Measurements from ENCODE around the gene ECE1.
"Not testable (repeated sequence)": the region's sequence is repeated elsewhere in the genome, so short reads cannot be mapped to it uniquely, and the experiment has no call there.

The ECE1 gene

DNA sequence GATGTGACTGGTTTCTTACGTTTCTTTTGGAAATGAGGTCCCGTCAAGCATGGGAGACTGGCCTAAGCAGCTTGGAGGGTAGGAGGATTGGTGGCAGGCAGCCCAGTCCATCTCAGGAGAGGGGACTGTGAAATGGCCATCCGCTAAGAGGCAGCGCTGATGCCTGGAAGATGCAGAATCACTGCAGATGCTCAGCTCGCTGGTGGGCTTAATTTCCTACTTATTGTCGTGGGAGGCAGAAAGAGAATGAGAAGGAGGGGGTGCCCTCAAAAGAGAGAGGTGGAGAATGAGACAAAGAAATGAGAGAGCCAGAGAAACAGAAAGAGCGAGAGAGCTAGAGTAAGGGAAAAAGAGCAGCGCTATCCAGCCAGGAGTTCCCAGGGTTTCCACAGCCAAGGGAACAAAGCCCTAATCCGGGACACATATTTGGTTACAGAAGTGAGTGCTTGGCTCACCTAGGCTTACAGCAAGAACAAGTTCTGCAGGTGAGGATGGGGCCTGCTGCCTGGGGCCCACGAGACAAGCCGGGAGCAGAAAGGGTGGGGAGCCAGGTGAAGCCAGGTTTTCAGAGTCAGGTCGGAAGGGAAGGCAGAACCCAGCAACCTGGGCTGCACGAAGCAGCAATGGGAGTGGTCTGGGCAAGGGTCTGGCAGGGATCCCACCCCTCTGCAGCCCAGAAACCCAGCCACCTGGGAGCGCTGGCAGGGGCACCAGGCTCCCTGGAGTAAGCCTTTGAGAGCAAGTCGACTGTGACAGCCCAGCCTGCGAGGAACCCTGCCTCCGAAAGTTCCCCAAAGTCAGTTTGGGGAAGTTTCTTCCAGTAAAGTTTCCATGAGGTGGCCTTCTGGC is 5.8 kb downstream of the ECE1 start:
- H3K9ac ChIP-seq (ENCODE audit: low read depth, low read length) = no peak overlapping the region
- WGBS = 86% methylated on average over 17 of the region's 17 CpGs

GRCh38 chr1:21283524-21283923 is 6.7 kb downstream of the ECE1 start:
- H3K4me1 ChIP-seq (ENCODE audit: insufficient read depth, low read length) = peaks cover 6% of the 10 kb centered on the region
- no peak overlapping the region for H3K9ac ChIP-seq (ENCODE audit: low read depth, low read length)
- WGBS = 93% methylated on average over 7 of the region's 7 CpGs
- no peaks in the 10 kb centered on the region for H3K27me3 ChIP-seq (ENCODE audit: insufficient read depth, low read length)
- H3K9me3 ChIP-seq (ENCODE audit: insufficient read depth, low read depth, low read length) = no peaks in the 10 kb centered on the region
- no peak overlapping the region for H3K27ac ChIP-seq (ENCODE audit: low read depth, low read length)
- no peaks in the 10 kb centered on the region for H3K36me3 ChIP-seq (ENCODE audit: insufficient read depth, low read length)
- H3K4me3 ChIP-seq (ENCODE audit: low read length) = no peak overlapping the region

More for the DNA sequence above, 5.8 kb downstream of the ECE1 start:
- H3K4me1 ChIP-seq (ENCODE audit: insufficient read depth, low read length) = peaks cover 3% of the 10 kb centered on the region; the same call in 1 of the 2 replicates
- H3K27ac ChIP-seq (ENCODE audit: low read depth, low read length) = no peak overlapping the region
- no peaks in the 10 kb centered on the region for H3K36me3 ChIP-seq (ENCODE audit: insufficient read depth, low read length)
- H3K27me3 ChIP-seq (ENCODE audit: insufficient read depth, low read length) = no peaks in the 10 kb centered on the region
- no peak overlapping the region for H3K4me3 ChIP-seq (ENCODE audit: low read length)
- no peaks in the 10 kb centered on the region for H3K9me3 ChIP-seq (ENCODE audit: insufficient read depth, low read depth, low read length)

- H3K27ac ChIP-seq (ENCODE audit: low read depth, low read length); H3K4me3 ChIP-seq (ENCODE audit: low read length); H3K9me3 ChIP-seq (ENCODE audit: insufficient read depth, low read depth, low read length); H3K36me3 ChIP-seq (ENCODE audit: insufficient read depth, low read length); H3K9ac ChIP-seq (ENCODE audit: low read depth, low read length); H3K27me3 ChIP-seq (ENCODE audit: insufficient read depth, low read length): not testable (repeated sequence)
- WGBS = 96% methylated on average over 4 of the region's 4 CpGs
- peaks cover 19% of the 10 kb centered on the region for H3K4me1 ChIP-seq (ENCODE audit: insufficient read depth, low read length)
Observed at GRCh38 chr1:21282020-21282419, 8.2 kb downstream of the ECE1 start.

DNA sequence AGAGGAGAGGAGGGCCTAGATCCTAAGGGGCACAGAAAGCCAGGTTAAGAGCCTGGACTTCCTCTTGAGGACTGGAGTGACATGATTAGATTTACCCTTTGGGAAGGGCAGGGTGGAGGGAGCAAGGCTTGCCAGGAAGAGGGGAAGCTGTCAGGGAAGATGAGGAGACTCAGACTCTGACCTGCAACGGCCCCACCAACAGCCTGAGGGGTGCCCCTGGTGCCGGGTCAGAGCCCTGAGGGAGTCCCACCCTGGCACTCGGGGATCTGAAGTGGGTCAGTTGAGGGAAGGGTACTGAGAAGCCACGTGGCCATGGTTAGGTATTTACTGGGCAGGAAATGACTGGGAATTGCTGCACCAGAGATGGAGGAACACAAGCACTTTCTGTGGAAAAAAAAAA is 9.8 kb downstream of the ECE1 start:
- Histone ChIP-seq H3K36me3 (ENCODE audit: insufficient read depth, low read length) (no peaks in the 10 kb centered on the region), H3K4me1 (ENCODE audit: insufficient read depth, low read length) (peaks cover 21% of the 10 kb centered on the region), H3K27ac (ENCODE audit: low read depth, low read length) (no peak overlapping the region), H3K9me3 (ENCODE audit: insufficient read depth, low read depth, low read length) (no peaks in the 10 kb centered on the region), H3K4me3 (ENCODE audit: low read length) (no peak overlapping the region), H3K9ac (ENCODE audit: low read depth, low read length) (no peak overlapping the region), H3K27me3 (ENCODE audit: insufficient read depth, low read length) (no peaks in the 10 kb centered on the region)
- 87% methylated on average over 4 of the region's 4 CpGs for WGBS

DNA sequence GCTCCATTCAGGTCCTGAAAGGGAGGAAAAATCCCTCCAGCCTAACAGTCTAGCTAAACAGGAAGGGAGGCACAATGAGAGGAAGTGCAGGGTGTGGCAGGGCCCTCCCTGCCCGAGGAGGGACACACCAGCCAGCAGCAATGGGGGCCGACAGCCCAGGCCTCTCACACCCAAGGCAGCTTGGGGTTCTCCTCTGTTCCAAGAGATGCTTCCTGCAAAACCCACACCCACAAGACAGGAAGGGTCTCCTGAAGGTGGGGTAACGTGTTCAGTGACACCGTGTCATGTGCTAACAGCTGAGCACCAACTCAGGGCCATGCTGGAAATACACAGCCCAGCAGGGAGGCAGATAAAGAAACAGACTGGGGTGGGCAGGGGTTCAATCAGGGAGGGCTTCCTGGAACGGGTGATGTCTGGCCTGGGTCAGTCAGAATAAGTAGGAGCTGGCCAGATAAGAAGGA is 10.2 kb downstream of the ECE1 start:
- H3K4me1 ChIP-seq (ENCODE audit: insufficient read depth, low read length) = peaks cover 21% of the 10 kb centered on the region
- no peak overlapping the region for H3K27ac ChIP-seq (ENCODE audit: low read depth, low read length)
- H3K9me3 ChIP-seq (ENCODE audit: insufficient read depth, low read depth, low read length) = no peaks in the 10 kb centered on the region
- no peaks in the 10 kb centered on the region for H3K36me3 ChIP-seq (ENCODE audit: insufficient read depth, low read length)
- 72% methylated on average over 5 of the region's 5 CpGs for WGBS
- no peak overlapping the region for H3K4me3 ChIP-seq (ENCODE audit: low read length)
- H3K9ac ChIP-seq (ENCODE audit: low read depth, low read length) = no peak overlapping the region
- H3K27me3 ChIP-seq (ENCODE audit: insufficient read depth, low read length) = no peaks in the 10 kb centered on the region

DNA sequence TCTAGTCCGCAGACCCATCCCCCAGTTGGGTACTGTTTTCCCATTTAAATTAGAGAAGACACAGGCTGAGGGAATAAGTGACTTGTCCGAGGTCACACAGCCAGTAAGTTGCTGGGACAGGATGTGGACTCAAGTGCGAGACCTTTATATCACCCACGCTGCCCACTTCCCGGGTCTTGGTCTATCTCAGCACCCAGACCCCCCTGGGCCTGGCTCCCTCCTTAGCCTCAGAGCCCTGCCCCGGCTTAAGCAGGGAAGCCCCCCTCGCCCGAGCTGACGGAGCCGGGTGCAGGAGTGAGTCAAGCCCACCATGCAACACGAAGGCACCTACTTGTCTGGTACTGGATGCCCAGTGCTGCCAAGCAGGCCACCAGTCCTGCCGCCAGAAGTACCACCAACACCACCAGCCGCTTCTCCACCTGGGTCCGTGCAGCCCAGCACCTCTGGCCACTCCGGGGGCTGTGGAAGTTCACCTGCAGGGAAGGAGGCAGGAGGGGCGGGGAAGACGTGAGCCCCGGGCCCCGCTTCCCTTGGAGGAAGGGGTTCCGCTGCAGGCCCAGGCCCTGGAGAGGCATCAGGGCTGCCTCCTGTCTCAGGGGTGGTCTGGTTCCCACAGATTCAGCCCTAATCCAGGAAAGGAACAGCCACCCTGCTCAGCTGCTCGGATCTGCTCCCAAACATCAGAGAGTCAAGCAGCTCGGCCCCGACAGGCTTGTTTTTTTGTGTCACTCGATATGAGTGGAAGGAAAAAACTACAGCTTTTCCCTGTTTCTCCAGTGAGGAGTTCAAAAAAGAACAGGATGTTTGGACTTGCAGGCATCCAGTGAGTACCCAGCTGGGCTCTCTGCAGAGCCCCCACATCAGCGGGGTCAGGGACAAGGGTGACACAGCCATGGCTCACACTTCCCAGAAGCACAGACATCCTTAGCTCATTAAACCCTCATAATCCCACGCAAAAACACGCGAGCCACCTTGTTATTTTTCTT is 11.1 kb downstream of the ECE1 start:
- Histone ChIP-seq H3K36me3 (ENCODE audit: insufficient read depth, low read length) (no peaks in the 10 kb centered on the region), H3K27me3 (ENCODE audit: insufficient read depth, low read length) (no peaks in the 10 kb centered on the region), H3K27ac (ENCODE audit: low read depth, low read length) (no peak overlapping the region), H3K9me3 (ENCODE audit: insufficient read depth, low read depth, low read length) (no peaks in the 10 kb centered on the region), H3K4me3 (ENCODE audit: low read length) (no peak overlapping the region), H3K4me1 (ENCODE audit: insufficient read depth, low read length) (peaks cover 21% of the 10 kb centered on the region), H3K9ac (ENCODE audit: low read depth, low read length) (no peak overlapping the region)
- WGBS = 88% methylated on average over 28 of the region's 28 CpGs

DNA sequence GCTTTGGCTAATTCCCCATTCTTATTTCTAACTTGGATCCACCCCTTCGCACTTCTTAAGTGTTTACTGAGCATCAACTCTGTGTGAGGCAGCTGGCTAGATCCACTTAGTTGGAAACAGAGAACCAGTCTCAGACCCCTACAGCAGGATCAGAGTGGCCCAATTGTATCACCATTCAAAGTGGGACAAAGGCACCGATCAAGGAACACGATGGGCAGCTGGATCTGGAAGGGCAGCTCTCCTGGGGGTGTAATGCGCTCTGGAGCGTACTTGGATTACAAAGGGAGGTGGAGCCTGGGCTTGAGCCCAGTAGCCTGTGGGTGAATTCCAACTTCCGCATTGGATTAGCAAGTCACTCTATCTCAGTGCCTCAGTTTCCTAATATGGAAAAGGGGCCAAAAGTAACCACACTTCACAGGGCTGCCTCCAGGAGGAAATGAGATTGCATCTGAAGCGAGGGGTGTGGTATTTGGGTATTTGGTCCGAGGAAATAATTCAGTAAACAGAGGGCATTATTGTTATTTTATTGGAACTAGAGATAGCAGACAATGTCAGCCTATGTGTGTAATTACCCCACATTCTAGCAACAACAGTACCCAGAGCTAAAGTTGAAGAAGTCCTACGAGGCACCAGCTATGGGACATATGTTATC is 11.9 kb downstream of the ECE1 start:
- H3K27me3 ChIP-seq (ENCODE audit: insufficient read depth, low read length) = no peaks in the 10 kb centered on the region
- peak overlapping the region; percentile 34; the same call in 1 of the 2 replicates for H3K9ac ChIP-seq (ENCODE audit: low read depth, low read length)
- H3K9me3 ChIP-seq (ENCODE audit: insufficient read depth, low read depth, low read length) = no peaks in the 10 kb centered on the region
- 53% methylated on average over 9 of the region's 9 CpGs for WGBS
- no peak overlapping the region for H3K4me3 ChIP-seq (ENCODE audit: low read length)
- peak overlapping the region; percentile 61; the same call in 1 of the 2 replicates for H3K27ac ChIP-seq (ENCODE audit: low read depth, low read length)
- no peaks in the 10 kb centered on the region for H3K36me3 ChIP-seq (ENCODE audit: insufficient read depth, low read length)
- H3K4me1 ChIP-seq (ENCODE audit: insufficient read depth, low read length) = peaks cover 21% of the 10 kb centered on the region

- Histone ChIP-seq H3K9ac (ENCODE audit: low read depth, low read length) (no peak overlapping the region), H3K36me3 (ENCODE audit: insufficient read depth, low read length) (peaks cover 3% of the 10 kb centered on the region; the same call in 1 of the 2 replicates), H3K27me3 (ENCODE audit: insufficient read depth, low read length) (no peaks in the 10 kb centered on the region), H3K4me3 (ENCODE audit: low read length) (no peak overlapping the region), H3K9me3 (ENCODE audit: insufficient read depth, low read depth, low read length) (no peaks in the 10 kb centered on the region), H3K4me1 (ENCODE audit: insufficient read depth, low read length) (peaks cover 21% of the 10 kb centered on the region), H3K27ac (ENCODE audit: low read depth, low read length) (no peak overlapping the region)
- WGBS = 83% methylated on average over 7 of the region's 7 CpGs
Observed at GRCh38 chr1:21277180-21277579, 13.1 kb downstream of the ECE1 start.

DNA sequence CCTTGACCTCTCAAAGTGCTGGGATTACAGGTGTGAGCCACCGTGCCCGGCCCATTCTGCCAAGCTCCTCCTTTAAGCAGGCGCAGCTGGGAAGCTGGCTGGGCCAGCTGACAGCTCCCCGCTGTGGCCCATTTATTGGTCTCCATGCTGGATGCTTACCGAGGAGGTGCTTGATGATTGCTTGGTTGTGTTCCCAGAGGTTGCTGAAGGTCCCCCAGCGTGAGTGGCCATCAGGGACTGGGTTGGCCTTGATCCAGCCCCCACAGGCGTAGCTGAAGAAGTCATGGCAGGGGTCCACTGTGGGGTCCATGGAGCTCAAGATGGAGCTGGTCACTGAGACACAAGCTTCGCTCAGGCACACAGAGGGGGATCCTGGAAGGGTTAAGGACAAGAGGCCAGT is 17.7 kb downstream of the ECE1 start:
- H3K9me3 ChIP-seq (ENCODE audit: insufficient read depth, low read depth, low read length) = no peaks in the 10 kb centered on the region
- peaks cover 32% of the 10 kb centered on the region for H3K36me3 ChIP-seq (ENCODE audit: insufficient read depth, low read length)
- H3K27me3 ChIP-seq (ENCODE audit: insufficient read depth, low read length) = no peaks in the 10 kb centered on the region
- WGBS = 89% methylated on average over 8 of the region's 8 CpGs
- no peak overlapping the region for H3K9ac ChIP-seq (ENCODE audit: low read depth, low read length)
- H3K4me1 ChIP-seq (ENCODE audit: insufficient read depth, low read length) = peaks cover 5% of the 10 kb centered on the region
- no peak overlapping the region for H3K27ac ChIP-seq (ENCODE audit: low read depth, low read length)
- no peak overlapping the region for H3K4me3 ChIP-seq (ENCODE audit: low read length)

GRCh38 chr1:21271550-21271949 is 18.7 kb downstream of the ECE1 start:
- Histone ChIP-seq H3K27ac (ENCODE audit: low read depth, low read length) (no peak overlapping the region), H3K4me3 (ENCODE audit: low read length) (no peak overlapping the region), H3K27me3 (ENCODE audit: insufficient read depth, low read length) (no peaks in the 10 kb centered on the region), H3K9ac (ENCODE audit: low read depth, low read length) (no peak overlapping the region), H3K36me3 (ENCODE audit: insufficient read depth, low read length) (peaks cover 38% of the 10 kb centered on the region), H3K9me3 (ENCODE audit: insufficient read depth, low read depth, low read length) (no peaks in the 10 kb centered on the region), H3K4me1 (ENCODE audit: insufficient read depth, low read length) (no peaks in the 10 kb centered on the region)
- WGBS = 91% methylated on average over 6 of the region's 6 CpGs

All from HUES64 (cell line).